Common myeloid progenitor, CD34-positive (primary cell): ENCODE results near the gene ARHGAP26.

ENCODE experiments used
- CTCF ChIA-PET: fragments of 350-600 bp; sonication (Branson Sonifier 250); formaldehyde crosslinking; loops from one replicate; lab custom pipeline; 2021; ENCODE audit warnings: antibody characterized with exemption; lab: Charles Lee
- POLR2A ChIA-PET: fragments of 350-600 bp; sonication (Branson Sonifier 250); formaldehyde crosslinking; loops from one replicate; lab custom pipeline; 2021; ENCODE audit warnings: antibody characterized with exemption; lab: Charles Lee
- DNase-seq, 3 donors: peaks; one replicate each; pipeline versions ENCODE4 v3.0.0 to v3.0.0-alpha.2; 2013
- H3K27ac ChIP-seq, 2 experiments: 1 replicate in 1 of 2; 2 replicates in 1 of 2; pipeline ENCODE4 v1.7.0; 2013; ENCODE audit warnings: inconsistent platforms in 2 of 2, low read length in 2 of 2, mild to moderate bottlenecking in 2 of 2, low read depth in 1 of 2, moderate library complexity in 1 of 2; ENCODE audit not compliant: severe bottlenecking in 2 of 2, insufficient read depth in 1 of 2, poor library complexity in 1 of 2
- H3K27me3 ChIP-seq, 5 experiments: replicated peaks in 2 of 5; 1 replicate in 3 of 5; 2 replicates in 2 of 5; pipeline versions ENCODE4 v1.6.1 to v1.7.0; 2013; ENCODE audit warnings: low read length in 4 of 5, mild to moderate bottlenecking in 2 of 5, moderate library complexity in 2 of 5, inconsistent platforms in 1 of 5; ENCODE audit not compliant: insufficient read depth in 5 of 5, control insufficient read depth in 4 of 5
- H3K36me3 ChIP-seq, 4 experiments: 1 replicate in 2 of 4; 2 replicates in 2 of 4; pipeline versions ENCODE4 v1.6.1 to v1.7.0; 2013; ENCODE audit warnings: low read length in 3 of 4, control low read depth in 1 of 4, mild to moderate bottlenecking in 1 of 4; ENCODE audit not compliant: control insufficient read depth in 4 of 4, insufficient read depth in 4 of 4
- H3K4me1 ChIP-seq, 4 experiments: 1 replicate in 3 of 4; 2 replicates in 1 of 4; pipeline versions ENCODE4 v1.6.1 to v1.7.1; 2013; ENCODE audit warnings: low read length in 3 of 4, mild to moderate bottlenecking in 3 of 4, control low read depth in 1 of 4, inconsistent platforms in 1 of 4, moderate library complexity in 1 of 4; ENCODE audit not compliant: control insufficient read depth in 4 of 4, insufficient read depth in 4 of 4; ENCODE audit errors: control extremely low read depth in 1 of 4
- H3K4me3 ChIP-seq, 7 experiments: 1 replicate in 4 of 7; 2 replicates in 3 of 7; pipeline versions ENCODE4 v1.5.1 to v1.7.0; 2013; ENCODE audit warnings: mild to moderate bottlenecking in 7 of 7, low read length in 6 of 7, moderate library complexity in 6 of 7, inconsistent platforms in 2 of 7, low read depth in 2 of 7, control low read depth in 1 of 7; ENCODE audit not compliant: insufficient read depth in 4 of 7, control insufficient read depth in 1 of 7; ENCODE audit errors: extremely low read depth in 1 of 7
- H3K9me3 ChIP-seq, 5 experiments: 1 replicate in 4 of 5; 2 replicates in 1 of 5; pipeline versions ENCODE4 v1.6.1 to v1.7.1; 2013; ENCODE audit warnings: low read length in 4 of 5, mild to moderate bottlenecking in 2 of 5, inconsistent platforms in 1 of 5, low read depth in 1 of 5, moderate library complexity in 1 of 5; ENCODE audit not compliant: control insufficient read depth in 4 of 5, insufficient read depth in 2 of 5; ENCODE audit errors: control extremely low read depth in 1 of 5
- WGBS: methylation state at CpG from one replicate; pipeline ENCODE4 v1.1.5; 2013; ENCODE audit not compliant: insufficient coverage; 5-methylcytosine and 5-hydroxymethylcytosine counted together

The ARHGAP26 gene

GRCh38 chr5:143142596-143143435 is 372.6 kb downstream of the ARHGAP26 start:
- H3K27me3 ChIP-seq, result no peaks in the 10 kb centered on the region
- no peak overlapping the region for H3K27ac ChIP-seq
- peaks cover 0 to 4% (median 0%) of the 10 kb centered on the region in 4 experiments for H3K36me3 ChIP-seq
- H3K4me1 ChIP-seq, result peaks cover 9 to 41% (median 28%) of the 10 kb centered on the region in 4 experiments
- no peaks in the 10 kb centered on the region for H3K9me3 ChIP-seq
- CTCF ChIA-PET, result interaction anchor here (1.3 to 1.9 kb wide), 2 partner anchors 10 to 23 kb away, joined by 3 to 4 read pairs; no protein-coding TSS in a partner anchor
- no peak overlapping the region for H3K4me3 ChIP-seq
- 74% methylated on average over 6 of the region's 8 CpGs for WGBS
- POLR2A ChIA-PET, result no interaction called here
- DNase-seq, result peak in 2 of 3 donors; percentile 35 to 36

GRCh38 chr5:143143973-143144372 is 373.8 kb downstream of the ARHGAP26 start:
- Histone ChIP-seq H3K9me3 (no peaks in the 10 kb centered on the region), H3K36me3 (peaks cover 0 to 4% (median 0%) of the 10 kb centered on the region in 4 experiments), H3K4me3 (no peak overlapping the region), H3K27me3 (no peaks in the 10 kb centered on the region), H3K4me1 (peaks cover 9 to 53% (median 36%) of the 10 kb centered on the region in 4 experiments), H3K27ac (no peak overlapping the region)
- ChIA-PET CTCF (interaction anchor here (1.3 to 1.9 kb wide), 2 partner anchors 11 to 25 kb away, joined by 3 to 4 read pairs; no protein-coding TSS in a partner anchor), POLR2A (interaction anchor here (0.6 kb wide), 1 partner anchor 48 kb away, joined by 3 read pairs; no protein-coding TSS in a partner anchor)
- no peak for DNase-seq
- WGBS, result 100% methylated on average over 1 of the region's 3 CpGs

- 25% methylated on average over 3 of the region's 9 CpGs for WGBS
- Histone ChIP-seq H3K4me3 (peak overlapping the region in 2 of 7 experiments; percentile 21 to 36), H3K36me3 (peaks cover 0 to 5% (median 2%) of the 10 kb centered on the region in 4 experiments), H3K4me1 (peaks cover 9 to 51% (median 35%) of the 10 kb centered on the region in 4 experiments), H3K27me3 (no peaks in the 10 kb centered on the region), H3K27ac (no peak overlapping the region), H3K9me3 (no peaks in the 10 kb centered on the region)
- peak in 1 of 3 donors; percentile 18 for DNase-seq
- CTCF ChIA-PET, result interaction anchor here (1.4 kb wide), 1 partner anchor 12 kb away, joined by 4 read pairs; no protein-coding TSS in a partner anchor
- POLR2A ChIA-PET, result no interaction called here
Observed at GRCh38 chr5:143145243-143146160, 375.3 kb downstream of the ARHGAP26 start.

- peaks cover 8 to 46% (median 31%) of the 10 kb centered on the region in 4 experiments for H3K4me1 ChIP-seq
Observed at GRCh38 chr5:143146161-143146560, 376.0 kb downstream of the ARHGAP26 start.

GRCh38 chr5:143147383-143147782 is 377.2 kb downstream of the ARHGAP26 start:
- POLR2A ChIA-PET, result no interaction called here
- WGBS, result 61% methylated on average over 3 of the region's 4 CpGs
- CTCF ChIA-PET, result interaction anchor here (0.6 kb wide), 1 partner anchor 419 kb away, joined by 4 read pairs; no protein-coding TSS in a partner anchor

More at GRCh38 chr5:143146161-143146560, 376.0 kb downstream of the ARHGAP26 start:
- Histone ChIP-seq H3K27ac (no peak overlapping the region), H3K27me3 (no peaks in the 10 kb centered on the region), H3K36me3 (peaks cover 0 to 5% (median 2%) of the 10 kb centered on the region in 4 experiments), H3K9me3 (no peaks in the 10 kb centered on the region), H3K4me3 (no peak overlapping the region)
- ChIA-PET CTCF (interaction anchor here (1.4 kb wide), 1 partner anchor 13 kb away, joined by 4 read pairs; no protein-coding TSS in a partner anchor), POLR2A (no interaction called here)
- DNase-seq, result no peak

GRCh38 chr5:143147902-143148301 is 377.7 kb downstream of the ARHGAP26 start:
- 28% methylated on average over 5 of the region's 6 CpGs for WGBS
- Histone ChIP-seq H3K27me3 (no peaks in the 10 kb centered on the region), H3K9me3 (no peaks in the 10 kb centered on the region), H3K36me3 (peaks cover 0 to 5% (median 2%) of the 10 kb centered on the region in 4 experiments), H3K4me1 (peaks cover 0 to 28% (median 15%) of the 10 kb centered on the region in 4 experiments), H3K27ac (no peak overlapping the region), H3K4me3 (no peak overlapping the region)
- no peak for DNase-seq
- CTCF ChIA-PET, result interaction anchor here (0.6 kb wide), 1 partner anchor 418 kb away, joined by 4 read pairs; no protein-coding TSS in a partner anchor
- POLR2A ChIA-PET, result no interaction called here

More at GRCh38 chr5:143147383-143147782, 377.2 kb downstream of the ARHGAP26 start:
- no peak overlapping the region for H3K27ac ChIP-seq
- H3K4me3 ChIP-seq, result no peak overlapping the region
- no peak for DNase-seq
- peaks cover 0 to 5% (median 2%) of the 10 kb centered on the region in 4 experiments for H3K36me3 ChIP-seq
- no peaks in the 10 kb centered on the region for H3K9me3 ChIP-seq
- peaks cover 2 to 34% (median 20%) of the 10 kb centered on the region in 4 experiments for H3K4me1 ChIP-seq
- no peaks in the 10 kb centered on the region for H3K27me3 ChIP-seq
